Hepatocyte (in vitro differentiated cells): Measurements from ENCODE around the gene FGF21. TPM values are rescaled to one million over a fixed set of nuclear protein-coding genes. Genes with fewer than 3 reads are reported as not detected.
"Not testable (repeated sequence)": the region's sequence is repeated elsewhere in the genome, so short reads cannot be mapped to it uniquely, and the experiment has no call there.

ENCODE experiments used
- DNase-seq: peaks from one replicate; pipeline ENCODE4 v3.0.0-alpha.2; 2016; ENCODE audit warnings: low spot score
- H2AFZ ChIP-seq: fragments of 200-600 bp; sonication (generic); 2 replicates; pipeline ENCODE4 v1.6.0; 2016; ENCODE audit warnings: antibody characterized with exemption, mild to moderate bottlenecking
- H3K27ac ChIP-seq: fragments of 200-600 bp; sonication (generic); 2 replicates; pipeline ENCODE4 v1.5.1; 2016; ENCODE audit warnings: mild to moderate bottlenecking
- H3K27me3 ChIP-seq: fragments of 200-600 bp; sonication (generic); 2 replicates; pipeline ENCODE4 v1.6.1; 2016
- H3K36me3 ChIP-seq: fragments of 200-600 bp; sonication (generic); replicated peaks from 2 replicates; pipeline ENCODE4 v1.5.1; 2016; ENCODE audit warnings: low read depth; ENCODE audit not compliant: insufficient read depth
- H3K4me1 ChIP-seq: fragments of 200-600 bp; sonication (generic); 2 replicates; pipeline ENCODE4 v1.5.1; 2016; ENCODE audit warnings: mild to moderate bottlenecking, moderate library complexity; ENCODE audit not compliant: insufficient read depth
- H3K4me2 ChIP-seq: fragments of 200-600 bp; sonication (generic); 2 replicates; pipeline ENCODE4 v1.6.0; 2016
- H3K4me3 ChIP-seq: fragments of 200-600 bp; sonication (generic); 2 replicates; pipeline ENCODE4 v1.5.1; 2016; ENCODE audit warnings: mild to moderate bottlenecking
- H3K79me2 ChIP-seq: fragments of 200-600 bp; sonication (generic); 2 replicates; pipeline ENCODE4 v1.6.0; 2017; ENCODE audit warnings: mild to moderate bottlenecking
- H3K9me2 ChIP-seq: fragments of 200-600 bp; sonication (generic); replicated peaks from 2 replicates; pipeline ENCODE4 v1.6.0; 2017; ENCODE audit warnings: mild to moderate bottlenecking; ENCODE audit not compliant: insufficient read depth
- H3K9me3 ChIP-seq: fragments of 200-600 bp; sonication (generic); 2 replicates; pipeline ENCODE4 v1.5.1; 2016; ENCODE audit warnings: low read depth, mild to moderate bottlenecking
- H4K20me1 ChIP-seq: fragments of 200-600 bp; sonication (generic); 2 replicates; pipeline ENCODE4 v1.6.0; 2016; ENCODE audit warnings: mild to moderate bottlenecking; ENCODE audit not compliant: insufficient read depth, poor library complexity, severe bottlenecking
- CTCF ChIP-seq: fragments of 200-600 bp; sonication (generic); IDR thresholded peaks from 2 replicates; pipeline ENCODE4 v1.5.1; 2016; ENCODE audit warnings: antibody characterized with exemption, mild to moderate bottlenecking; ENCODE audit not compliant: poor library complexity
- EZH2 ChIP-seq: fragments of 200-600 bp; sonication (generic); IDR thresholded peaks from 2 replicates; pipeline ENCODE4 v1.6.1; 2016; ENCODE audit warnings: antibody characterized with exemption, mild to moderate bottlenecking, borderline replicate concordance
- EZH2phosphoT487 ChIP-seq: fragments of 200-600 bp; sonication (generic); IDR thresholded peaks from one replicate; pipeline ENCODE4 v1.6.1; 2018; ENCODE audit warnings: antibody characterized with exemption, mild to moderate bottlenecking, low read depth, moderate library complexity; ENCODE audit not compliant: unreplicated experiment, severe bottlenecking
- WGBS: methylation state at CpG from one replicate; pipeline ENCODE4 v1.1.6; 2016; ENCODE audit warnings: low lambda C conversion rate; ENCODE audit errors: missing lambda C conversion rate; 5-methylcytosine and 5-hydroxymethylcytosine counted together
- polyA plus RNA-seq: library from polyadenylated mRNA; unstranded; fragments of >200 nt; fragmentation: Nextera tagmentation; extraction: Ambion mirVana; gene quantifications from 2 replicates; pipeline ENCODE4 v1.2.1, GENCODE V29; 2016
- total RNA-seq: library from RNA; depleted of rRNA; stranded (reverse); fragments of >200 nt; gene quantifications from 2 replicates; pipeline ENCODE4 v1.2.3, GENCODE V29; 2014

FGF21 gene
- total and polyA plus RNA-seq, 2 experiments from 2014 or later, result not detected

DNA sequence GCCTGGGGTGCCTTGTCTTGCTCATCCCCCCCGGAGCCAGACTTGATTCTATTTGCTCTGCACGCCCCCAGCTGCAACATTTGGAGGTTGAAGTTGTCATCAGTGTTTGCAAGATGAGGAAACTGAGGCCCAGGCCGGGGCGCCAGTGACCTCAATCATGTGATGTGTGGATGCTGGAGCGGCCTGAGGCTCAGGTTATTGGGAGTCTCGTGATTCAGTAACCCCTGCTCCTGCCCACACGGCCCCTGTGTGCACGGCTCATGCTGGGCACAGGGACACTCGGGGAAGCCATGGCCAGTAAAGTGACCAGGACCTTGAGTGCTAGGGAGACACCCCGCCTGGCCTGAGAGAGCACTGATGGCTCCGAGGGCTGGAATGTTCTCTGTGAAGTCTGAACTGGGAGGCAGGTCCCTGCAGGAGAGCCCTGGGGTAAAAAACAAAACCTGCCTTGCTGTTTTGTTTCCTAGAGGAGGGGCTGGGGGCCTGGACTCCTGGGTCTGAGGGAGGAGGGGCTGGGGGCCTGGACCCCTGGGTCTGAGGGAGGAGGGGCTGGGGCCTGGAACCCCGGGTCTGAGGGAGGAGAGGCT lies 1.9 kb downstream of the FGF21 start:
- H3K79me2 ChIP-seq, result no peaks in the 10 kb centered on the region
- H4K20me1 ChIP-seq, result no peaks in the 10 kb centered on the region
- H3K4me3 ChIP-seq, result no peak overlapping the region
- no peak overlapping the region for H2AFZ ChIP-seq
- no peaks in the 10 kb centered on the region for H3K36me3 ChIP-seq
- WGBS, result 87% methylated on average over 11 of the region's 12 CpGs
- H3K4me1 ChIP-seq, result peaks cover 7% of the 10 kb centered on the region
- DNase-seq, result no peak
- H3K27me3 ChIP-seq, result peaks cover 18% of the 10 kb centered on the region
- TF ChIP-seq EZH2phosphoT487 (no peak), CTCF (no peak), EZH2 (no peak)
- H3K4me2 ChIP-seq, result no peak overlapping the region
- H3K27ac ChIP-seq, result no peak overlapping the region
- H3K9me2 ChIP-seq, result no peaks in the 10 kb centered on the region
- H3K9me3 ChIP-seq, result no peaks in the 10 kb centered on the region

DNA sequence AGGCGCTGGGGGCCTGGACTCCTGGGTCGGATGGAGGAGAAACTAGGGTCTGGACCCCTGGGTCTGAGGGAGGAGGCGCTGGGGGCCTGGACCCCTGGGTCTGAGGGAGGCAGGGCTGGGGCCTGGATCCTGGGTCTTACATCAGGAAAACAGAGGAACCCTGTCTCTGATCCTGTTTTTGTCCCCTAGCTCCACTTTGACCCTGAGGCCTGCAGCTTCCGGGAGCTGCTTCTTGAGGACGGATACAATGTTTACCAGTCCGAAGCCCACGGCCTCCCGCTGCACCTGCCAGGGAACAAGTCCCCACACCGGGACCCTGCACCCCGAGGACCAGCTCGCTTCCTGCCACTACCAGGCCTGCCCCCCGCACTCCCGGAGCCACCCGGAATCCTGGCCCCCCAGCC lies 2.4 kb downstream of the FGF21 start:
- Histone ChIP-seq H3K79me2 (no peaks in the 10 kb centered on the region), H2AFZ (no peak overlapping the region), H3K4me1 (peaks cover 4% of the 10 kb centered on the region), H3K9me3 (no peaks in the 10 kb centered on the region), H3K9me2 (no peaks in the 10 kb centered on the region), H4K20me1 (no peaks in the 10 kb centered on the region), H3K4me3 (no peak overlapping the region), H3K4me2 (no peak overlapping the region), H3K27me3 (peaks cover 18% of the 10 kb centered on the region), H3K36me3 (no peaks in the 10 kb centered on the region), H3K27ac (no peak overlapping the region)
- no peak for TF ChIP-seq EZH2phosphoT487
- no peak for DNase-seq
- WGBS, result 91% methylated on average over 10 of the region's 14 CpGs

DNA sequence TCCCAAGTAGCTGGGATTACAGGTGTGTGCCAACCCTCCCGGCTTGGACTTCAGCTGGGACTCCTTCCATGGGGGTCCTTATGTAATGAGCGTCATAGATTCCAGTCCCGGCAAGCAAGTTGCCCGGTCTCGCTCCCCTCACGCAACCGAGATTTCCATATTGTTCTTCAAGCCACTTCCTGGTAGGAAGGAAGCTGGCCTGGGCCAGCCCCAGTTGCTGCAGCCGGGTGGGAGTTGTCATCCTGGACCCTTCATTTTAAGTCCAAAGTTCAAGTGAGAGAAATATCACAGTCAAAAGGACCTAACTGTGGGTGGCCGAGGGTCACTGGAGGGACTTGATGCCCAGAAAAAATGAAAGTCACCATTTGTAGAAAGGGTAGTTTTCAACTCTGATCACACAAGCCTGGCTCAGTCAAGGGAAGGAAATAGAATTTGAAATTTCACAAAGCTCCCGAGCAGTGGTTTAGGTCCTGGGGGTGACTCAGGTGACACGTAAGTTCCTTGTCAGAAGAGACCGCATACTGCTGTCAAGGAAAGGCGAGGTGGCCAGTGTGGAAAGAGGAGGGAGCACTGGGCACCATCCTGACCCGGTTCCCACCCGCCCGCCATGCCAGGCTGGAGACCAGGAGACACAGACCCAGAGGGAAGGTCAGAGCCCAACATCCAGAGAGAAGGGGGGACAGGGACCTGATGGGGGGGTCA lies 5.3 kb downstream of the FGF21 start:
- WGBS, result 85% methylated on average over 16 of the region's 16 CpGs
- Histone ChIP-seq H3K9me3 (no peaks in the 10 kb centered on the region), H3K4me3 (no peak overlapping the region), H3K4me1 (no peaks in the 10 kb centered on the region), H3K4me2 (no peak overlapping the region), H3K36me3 (no peaks in the 10 kb centered on the region), H3K79me2 (no peaks in the 10 kb centered on the region), H3K27ac (no peak overlapping the region), H4K20me1 (no peaks in the 10 kb centered on the region), H3K27me3 (peaks cover 7% of the 10 kb centered on the region), H3K9me2 (no peaks in the 10 kb centered on the region), H2AFZ (no peak overlapping the region)
- DNase-seq, result no peak
- TF ChIP-seq CTCF, result no peak
- no peak for TF ChIP-seq EZH2
- no peak for TF ChIP-seq EZH2phosphoT487

DNA sequence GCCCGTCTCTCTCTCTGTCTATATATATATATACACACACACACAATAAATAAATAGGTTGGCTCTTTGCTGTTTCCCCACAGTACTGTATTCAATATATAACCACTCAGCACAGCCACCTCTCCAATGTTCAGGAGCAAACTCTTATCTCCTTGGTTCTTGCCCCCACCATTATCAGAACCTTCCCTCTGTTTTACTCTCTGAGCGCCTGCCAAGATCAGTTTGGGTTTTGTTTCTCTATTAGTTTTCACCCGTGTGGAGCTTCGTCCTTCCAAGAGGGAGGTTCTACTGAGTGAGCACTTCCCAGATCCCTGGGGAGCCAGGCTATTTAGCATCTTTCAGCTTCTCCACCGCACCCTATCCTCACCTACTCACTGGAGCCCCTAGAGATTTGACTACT lies 10.5 kb downstream of the FGF21 start:
- WGBS, result 56% methylated on average over 5 of the region's 5 CpGs
- H3K4me3 ChIP-seq, DNase-seq, H3K36me3 ChIP-seq, H3K9me2 ChIP-seq, H3K9me3 ChIP-seq, H3K4me2 ChIP-seq, H3K79me2 ChIP-seq, H4K20me1 ChIP-seq, H3K4me1 ChIP-seq, H3K27ac ChIP-seq, H2AFZ ChIP-seq, H3K27me3 ChIP-seq: not testable (repeated sequence)

DNA sequence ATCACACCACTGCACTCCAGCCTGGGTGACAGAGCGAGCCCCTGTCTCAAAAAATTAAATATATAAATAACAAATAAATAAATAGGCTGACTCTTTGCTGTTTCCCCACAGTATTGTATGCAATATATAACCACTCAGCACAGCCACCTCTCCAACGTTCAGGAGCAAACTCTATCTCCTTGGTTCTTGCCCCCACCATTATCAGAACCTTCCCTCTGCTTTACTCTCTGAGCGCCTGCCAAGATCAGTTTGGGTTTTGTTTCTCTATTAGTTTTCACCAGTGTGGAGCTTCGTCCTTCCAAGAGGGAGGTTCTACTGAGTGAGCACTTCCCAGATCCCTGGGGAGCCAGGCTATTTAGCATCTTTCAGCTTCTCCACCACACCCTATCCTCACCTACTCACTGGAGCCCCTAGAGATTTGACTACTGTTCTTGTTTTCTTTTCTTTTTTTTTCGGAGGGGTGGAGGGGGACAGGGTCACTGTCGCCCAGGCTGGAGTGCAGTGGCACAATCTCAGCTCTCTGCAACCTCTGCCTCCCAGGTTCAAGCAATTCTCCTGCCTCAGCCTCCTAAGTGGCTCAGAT lies 12.9 kb downstream of the FGF21 start:
- H3K9me2 ChIP-seq, DNase-seq, H2AFZ ChIP-seq, H3K36me3 ChIP-seq, H3K27me3 ChIP-seq, H3K4me3 ChIP-seq, H4K20me1 ChIP-seq, H3K27ac ChIP-seq, H3K4me1 ChIP-seq, H3K9me3 ChIP-seq, H3K79me2 ChIP-seq, H3K4me2 ChIP-seq: not testable (repeated sequence)
- WGBS, result 46% methylated on average over 6 of the region's 6 CpGs
